Tibial nerve (tissue), 4 donors: Measurements from ENCODE around the gene ZFAND5. TPM values are rescaled to one million over a fixed set of nuclear protein-coding genes. Genes with fewer than 3 reads are reported as not detected.

ENCODE experiments used
- DNase-seq, 2 donors: peaks; one replicate each; pipeline ENCODE4 v3.0.0-alpha.2; 2019; ENCODE audit warnings: low spot score in 2 of 2
- H3K27ac ChIP-seq, 4 donors: fragments of 200-600 bp; sonication (generic) in 3 of 4; one replicate each; pipeline ENCODE4 v1.5.1; 2017 to 2019; ENCODE audit warnings: mild to moderate bottlenecking in 1 of 4
- H3K27me3 ChIP-seq, 2 donors: fragments of 200-600 bp; sonication (generic) in 1 of 2; one replicate each; pipeline versions ENCODE4 v1.5.1 to v1.6.0; 2017 to 2019
- H3K36me3 ChIP-seq, 3 donors: fragments of 200-600 bp; sonication (generic); one replicate each; pipeline ENCODE4 v1.5.1; 2018 to 2019
- H3K4me1 ChIP-seq, 4 donors: fragments of 200-600 bp; sonication (generic) in 3 of 4; one replicate each; pipeline ENCODE4 v1.5.1; 2017 to 2019
- H3K4me3 ChIP-seq, 4 donors: fragments of 200-600 bp; sonication (generic) in 3 of 4; one replicate each; pipeline ENCODE4 v1.5.1; 2017 to 2019; ENCODE audit warnings: mild to moderate bottlenecking in 1 of 4, moderate library complexity in 1 of 4
- H3K9me3 ChIP-seq, 4 donors: fragments of 200-600 bp; sonication (generic) in 3 of 4; one replicate each; pipeline ENCODE4 v1.5.1; 2017 to 2019
- EP300 ChIP-seq, 2 donors: sonication (generic); formaldehyde crosslinking; IDR thresholded peaks; one replicate each; pipeline ENCODE4 v1.6.1; 2017; ENCODE audit warnings: antibody characterized with exemption in 2 of 2, mild to moderate bottlenecking in 1 of 2
- POLR2A ChIP-seq, 2 donors: fragments of 450-650 bp; IDR thresholded peaks; one replicate each; pipeline ENCODE4 v1.6.1; 2017; ENCODE audit warnings: antibody characterized with exemption in 2 of 2, mild to moderate bottlenecking in 2 of 2, moderate library complexity in 2 of 2
- WGBS, 2 donors: methylation state at CpG; one replicate each; pipeline ENCODE4 v1.1.5; 2018; 5-methylcytosine and 5-hydroxymethylcytosine counted together
- total RNA-seq, 4 donors: library from RNA; depleted of rRNA; stranded (reverse); fragments of >200 nt; gene quantifications; one replicate each; pipeline ENCODE4 v1.1.0, GENCODE V29; 2016
- TF ChIP-seq, protein P1 (sequence below), 5 experiments: fragments of 200-600 bp in 3 of 5; fragments of 450-650 bp in 2 of 5; sonication (generic) in 3 of 5; IDR thresholded peaks; one replicate each; pipeline ENCODE4 v1.5.1; 2016 to 2019; ENCODE audit warnings: antibody characterized with exemption in 5 of 5, mild to moderate bottlenecking in 3 of 5, moderate library complexity in 2 of 5

The ZFAND5 gene
- total RNA-seq, 4 donors from 2014 or later, result 907 to 1,573 (median 1,091) TPM

DNA sequence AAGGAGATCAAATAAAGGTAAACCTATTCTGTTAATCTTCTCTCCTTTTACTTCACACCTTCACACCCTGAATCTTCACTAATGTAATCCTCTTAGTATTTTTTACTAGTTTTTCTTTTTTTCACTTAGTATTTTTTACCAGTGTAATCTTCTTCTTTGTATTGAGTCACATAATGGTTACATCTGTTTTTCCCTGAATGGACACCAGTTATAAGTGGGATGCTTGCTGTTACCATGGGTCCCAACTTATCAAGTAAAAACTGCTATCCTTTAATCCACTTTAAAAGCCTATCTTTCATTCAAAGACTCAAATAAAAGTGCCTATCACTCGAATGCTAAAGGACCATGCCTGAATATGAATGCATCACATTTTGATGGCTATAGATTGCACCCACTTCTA is 15.1 kb downstream of the ZFAND5 start:
- no peaks in the 10 kb centered on the region for H3K9me3 ChIP-seq
- peaks cover 0 to 12% (median 4%) of the 10 kb centered on the region in 4 donors for H3K4me1 ChIP-seq
- H3K4me3 ChIP-seq, result no peak overlapping the region
- no peaks in the 10 kb centered on the region for H3K27me3 ChIP-seq
- whole genome bisulfite sequencing, 2 donors, result 50 to 73% methylated on average over 1 of the region's 1 CpG
- no peak for DNase-seq
- no peak overlapping the region for H3K27ac ChIP-seq
- H3K36me3 ChIP-seq, result peaks cover 0 to 26% (median 0%) of the 10 kb centered on the region in 3 donors
- TF ChIP-seq EP300 (IDR thresholded peaks at IDR 0.05) (no peak), POLR2A (IDR thresholded peaks at IDR 0.05) (no peak)

DNA sequence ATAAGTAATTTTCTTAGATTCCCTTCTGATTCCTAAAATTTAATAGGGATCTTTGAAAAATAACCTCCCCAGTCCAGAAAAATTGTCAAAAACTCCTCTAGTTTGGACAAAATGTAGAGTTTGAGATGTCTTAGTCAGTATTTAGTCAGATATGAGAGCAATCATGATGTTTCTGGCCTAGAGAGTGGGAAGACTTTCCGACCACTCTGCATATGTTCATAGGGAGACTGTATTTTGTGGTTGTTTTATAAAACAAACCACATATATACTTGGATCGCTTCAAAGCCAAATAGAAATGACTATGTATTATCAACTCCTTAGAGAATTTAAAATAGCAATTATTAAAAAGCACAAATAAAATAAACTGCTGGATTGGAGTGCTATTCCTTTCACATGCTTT is 15.8 kb downstream of the ZFAND5 start:
- H3K4me1 ChIP-seq, result peaks cover 0 to 9% (median 2%) of the 10 kb centered on the region in 4 donors
- H3K36me3 ChIP-seq, result peaks cover 0 to 19% (median 0%) of the 10 kb centered on the region in 3 donors
- H3K27ac ChIP-seq, result no peak overlapping the region
- DNase-seq, result no peak
- WGBS, 2 donors, result 64 to 67% methylated on average over 2 of the region's 2 CpGs
- no peaks in the 10 kb centered on the region for H3K9me3 ChIP-seq
- TF ChIP-seq POLR2A (IDR thresholded peaks at IDR 0.05) (no peak), EP300 (IDR thresholded peaks at IDR 0.05) (no peak)
- TF ChIP-seq, protein P1, sequence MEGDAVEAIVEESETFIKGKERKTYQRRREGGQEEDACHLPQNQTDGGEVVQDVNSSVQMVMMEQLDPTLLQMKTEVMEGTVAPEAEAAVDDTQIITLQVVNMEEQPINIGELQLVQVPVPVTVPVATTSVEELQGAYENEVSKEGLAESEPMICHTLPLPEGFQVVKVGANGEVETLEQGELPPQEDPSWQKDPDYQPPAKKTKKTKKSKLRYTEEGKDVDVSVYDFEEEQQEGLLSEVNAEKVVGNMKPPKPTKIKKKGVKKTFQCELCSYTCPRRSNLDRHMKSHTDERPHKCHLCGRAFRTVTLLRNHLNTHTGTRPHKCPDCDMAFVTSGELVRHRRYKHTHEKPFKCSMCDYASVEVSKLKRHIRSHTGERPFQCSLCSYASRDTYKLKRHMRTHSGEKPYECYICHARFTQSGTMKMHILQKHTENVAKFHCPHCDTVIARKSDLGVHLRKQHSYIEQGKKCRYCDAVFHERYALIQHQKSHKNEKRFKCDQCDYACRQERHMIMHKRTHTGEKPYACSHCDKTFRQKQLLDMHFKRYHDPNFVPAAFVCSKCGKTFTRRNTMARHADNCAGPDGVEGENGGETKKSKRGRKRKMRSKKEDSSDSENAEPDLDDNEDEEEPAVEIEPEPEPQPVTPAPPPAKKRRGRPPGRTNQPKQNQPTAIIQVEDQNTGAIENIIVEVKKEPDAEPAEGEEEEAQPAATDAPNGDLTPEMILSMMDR (IDR thresholded peaks at IDR 0.05), result no peak
- H3K27me3 ChIP-seq, result no peaks in the 10 kb centered on the region
- H3K4me3 ChIP-seq, result no peak overlapping the region

DNA sequence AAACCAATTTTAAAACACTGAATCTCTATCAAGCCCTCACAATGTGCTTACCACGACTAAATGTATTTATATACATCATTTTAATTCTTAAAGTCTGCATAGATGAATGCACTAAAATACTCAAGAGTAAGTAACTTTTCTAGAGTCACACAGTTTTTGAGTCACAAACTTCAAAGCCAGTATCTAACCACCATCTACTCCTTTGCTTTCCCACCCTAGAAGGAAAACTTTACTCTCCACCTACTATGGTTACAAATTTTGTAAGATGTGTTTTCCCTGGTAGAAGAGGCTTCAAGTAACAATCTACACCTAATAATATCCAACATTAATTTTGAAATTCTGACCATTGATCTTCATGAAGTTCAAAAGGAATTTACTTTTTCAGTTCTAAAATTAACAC is 18.7 kb downstream of the ZFAND5 start:
- Histone ChIP-seq H3K27ac (no peak overlapping the region), H3K36me3 (no peaks in the 10 kb centered on the region), H3K4me3 (no peak overlapping the region), H3K4me1 (peaks cover 0 to 3% (median 0%) of the 10 kb centered on the region in 4 donors), H3K9me3 (no peaks in the 10 kb centered on the region), H3K27me3 (no peaks in the 10 kb centered on the region)
- no peak for DNase-seq
- TF ChIP-seq EP300 (IDR thresholded peaks at IDR 0.05), result no peak
- TF ChIP-seq, protein P1 (IDR thresholded peaks at IDR 0.05), result no peak
- TF ChIP-seq POLR2A (IDR thresholded peaks at IDR 0.05), result no peak
- 83 to 95% methylated on average over 1 of the region's 1 CpG for WGBS, 2 donors

DNA sequence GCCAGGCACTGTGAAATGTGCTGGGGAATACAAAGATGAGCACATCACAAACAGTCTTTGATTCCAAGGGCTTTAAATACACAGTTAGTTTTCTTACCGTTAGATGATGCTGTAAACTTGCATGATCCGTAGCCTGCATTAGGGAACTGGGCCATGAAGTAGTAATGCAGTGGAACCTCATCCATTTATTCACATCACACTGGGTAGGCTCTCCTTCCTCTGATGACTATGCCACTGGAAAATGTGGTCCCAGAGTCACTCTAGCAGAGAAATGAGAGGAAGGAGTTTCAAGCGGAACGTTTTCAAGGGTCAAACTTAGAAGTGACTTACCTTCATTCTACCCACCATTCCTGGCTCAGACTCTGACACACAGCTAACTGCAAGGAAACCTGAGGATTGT is 26.4 kb downstream of the ZFAND5 start:
- WGBS, 2 donors, result 81 to 83% methylated on average over 4 of the region's 4 CpGs
- no peaks in the 10 kb centered on the region for H3K4me1 ChIP-seq
- H3K9me3 ChIP-seq, result no peaks in the 10 kb centered on the region
- TF ChIP-seq, protein P1 (IDR thresholded peaks at IDR 0.05), result no peak
- TF ChIP-seq EP300 (IDR thresholded peaks at IDR 0.05) (no peak), POLR2A (IDR thresholded peaks at IDR 0.05) (no peak)
- H3K36me3 ChIP-seq, result no peaks in the 10 kb centered on the region
- no peak overlapping the region for H3K4me3 ChIP-seq
- no peak for DNase-seq
- H3K27me3 ChIP-seq, result no peaks in the 10 kb centered on the region
- no peak overlapping the region for H3K27ac ChIP-seq

DNA sequence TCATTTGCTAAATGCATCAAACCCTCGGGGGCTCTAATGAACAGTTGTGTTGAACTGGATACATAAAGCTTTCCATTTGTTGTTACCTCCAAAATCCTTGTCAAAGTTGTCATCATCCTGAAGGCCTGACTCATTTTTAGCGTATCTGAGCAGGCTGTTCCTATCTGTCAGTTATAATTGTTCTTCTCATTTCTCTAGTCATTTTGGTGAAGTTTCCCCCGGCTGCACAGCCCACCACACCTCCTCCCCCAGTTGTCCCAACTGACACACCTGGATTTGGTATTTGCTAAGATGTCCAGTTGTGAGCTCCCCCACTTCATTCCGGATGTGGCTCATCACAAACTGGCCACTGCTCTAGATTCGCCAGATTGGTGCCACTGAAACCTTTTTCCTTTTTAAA is 27.7 kb downstream of the ZFAND5 start:
- Histone ChIP-seq H3K27ac (no peak overlapping the region), H3K4me3 (no peak overlapping the region), H3K9me3 (no peaks in the 10 kb centered on the region), H3K4me1 (peaks cover 0 to 6% (median 0%) of the 10 kb centered on the region in 4 donors), H3K27me3 (no peaks in the 10 kb centered on the region), H3K36me3 (no peaks in the 10 kb centered on the region)
- 75 to 76% methylated on average over 5 of the region's 5 CpGs for WGBS, 2 donors
- no peak for DNase-seq
- TF ChIP-seq, protein P1 (IDR thresholded peaks at IDR 0.05), result no peak
- TF ChIP-seq EP300 (IDR thresholded peaks at IDR 0.05) (no peak), POLR2A (IDR thresholded peaks at IDR 0.05) (no peak)
